Upper lobe of left lung (tissue), 4 donors: ENCODE measurements around the gene HAT1.

Source experiments
- EP300 ChIP-seq, 4 donors: sonication (generic); formaldehyde crosslinking; IDR thresholded peaks; one replicate each; pipeline ENCODE4 v1.5.1; 2017; ENCODE audit warnings: antibody characterized with exemption in 4 of 4, control low read depth in 2 of 4
- POLR2A ChIP-seq, 4 donors: fragments of 450-650 bp; IDR thresholded peaks; one replicate each; pipeline ENCODE4 v1.5.1; 2016 to 2017; ENCODE audit warnings: antibody characterized with exemption in 4 of 4, mild to moderate bottlenecking in 2 of 4
- TF ChIP-seq, protein P1 (sequence below), 6 experiments: fragments of 450-650 bp in 4 of 6; fragments of 200-600 bp in 2 of 6; sonication (generic) in 2 of 6; IDR thresholded peaks; one replicate each; pipeline ENCODE4 v1.5.1; 2016 to 2019; ENCODE audit warnings: antibody characterized with exemption in 6 of 6

DNA sequence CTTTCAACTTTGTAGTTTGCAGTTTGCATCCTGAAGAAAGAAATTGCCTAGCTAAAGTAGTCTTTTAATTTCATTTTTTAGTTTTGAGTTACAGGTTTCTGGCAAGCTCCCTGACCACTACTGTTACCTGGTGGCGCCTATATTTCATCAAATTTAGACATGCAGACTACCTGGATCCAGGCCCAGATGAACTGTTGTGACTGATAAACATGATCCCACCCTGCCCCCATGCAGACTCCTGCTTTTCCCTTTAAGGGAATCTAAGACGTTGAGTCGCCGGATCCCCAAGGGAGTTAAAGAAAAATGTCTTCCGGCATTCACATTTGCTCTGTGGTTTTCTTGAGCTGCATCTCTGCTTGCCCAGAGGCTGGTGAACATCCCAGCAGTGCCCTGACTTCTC, 99.7 kb downstream of the HAT1 start:
- TF ChIP-seq POLR2A (IDR thresholded peaks at IDR 0.05) (no peak), EP300 (IDR thresholded peaks at IDR 0.05) (no peak)
- TF ChIP-seq, protein P1, sequence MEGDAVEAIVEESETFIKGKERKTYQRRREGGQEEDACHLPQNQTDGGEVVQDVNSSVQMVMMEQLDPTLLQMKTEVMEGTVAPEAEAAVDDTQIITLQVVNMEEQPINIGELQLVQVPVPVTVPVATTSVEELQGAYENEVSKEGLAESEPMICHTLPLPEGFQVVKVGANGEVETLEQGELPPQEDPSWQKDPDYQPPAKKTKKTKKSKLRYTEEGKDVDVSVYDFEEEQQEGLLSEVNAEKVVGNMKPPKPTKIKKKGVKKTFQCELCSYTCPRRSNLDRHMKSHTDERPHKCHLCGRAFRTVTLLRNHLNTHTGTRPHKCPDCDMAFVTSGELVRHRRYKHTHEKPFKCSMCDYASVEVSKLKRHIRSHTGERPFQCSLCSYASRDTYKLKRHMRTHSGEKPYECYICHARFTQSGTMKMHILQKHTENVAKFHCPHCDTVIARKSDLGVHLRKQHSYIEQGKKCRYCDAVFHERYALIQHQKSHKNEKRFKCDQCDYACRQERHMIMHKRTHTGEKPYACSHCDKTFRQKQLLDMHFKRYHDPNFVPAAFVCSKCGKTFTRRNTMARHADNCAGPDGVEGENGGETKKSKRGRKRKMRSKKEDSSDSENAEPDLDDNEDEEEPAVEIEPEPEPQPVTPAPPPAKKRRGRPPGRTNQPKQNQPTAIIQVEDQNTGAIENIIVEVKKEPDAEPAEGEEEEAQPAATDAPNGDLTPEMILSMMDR (IDR thresholded peaks at IDR 0.05), result no peak
